Stimulated activated memory B cell treated with anti-CD40 and anti-IgM and Interleukin-4, amounts not matched to agents 10 μg/mL and 1 μg/mL and 100 μg/mL, for 72 hours (primary cell): Measurements from ENCODE around the gene FTSJ3.

Experiments used
- ATAC-seq: fragments of 150-1000 bp; cut with Tn5 transposase; 2 replicates; pipeline ENCODE4 v1.10.0; 2021
- H3K27ac Mint-ChIP-seq: one replicate; pipeline ENCODE4 v1.8.0; 2022; ENCODE audit warnings: mild to moderate bottlenecking, mixed read lengths
- H3K27me3 Mint-ChIP-seq: one replicate; pipeline ENCODE4 v1.8.0; 2022; ENCODE audit warnings: mixed read lengths
- H3K36me3 Mint-ChIP-seq: one replicate; pipeline ENCODE4 v1.8.0; 2022; ENCODE audit warnings: mixed read lengths
- H3K4me1 Mint-ChIP-seq: one replicate; pipeline ENCODE4 v1.8.0; 2022; ENCODE audit warnings: mixed read lengths
- H3K4me3 Mint-ChIP-seq: one replicate; pipeline ENCODE4 v1.8.0; 2022; ENCODE audit warnings: mild to moderate bottlenecking, moderate library complexity, mixed read lengths
- H3K9me3 Mint-ChIP-seq: one replicate; pipeline ENCODE4 v1.8.0; 2022; ENCODE audit warnings: mixed read lengths

FTSJ3 gene

DNA sequence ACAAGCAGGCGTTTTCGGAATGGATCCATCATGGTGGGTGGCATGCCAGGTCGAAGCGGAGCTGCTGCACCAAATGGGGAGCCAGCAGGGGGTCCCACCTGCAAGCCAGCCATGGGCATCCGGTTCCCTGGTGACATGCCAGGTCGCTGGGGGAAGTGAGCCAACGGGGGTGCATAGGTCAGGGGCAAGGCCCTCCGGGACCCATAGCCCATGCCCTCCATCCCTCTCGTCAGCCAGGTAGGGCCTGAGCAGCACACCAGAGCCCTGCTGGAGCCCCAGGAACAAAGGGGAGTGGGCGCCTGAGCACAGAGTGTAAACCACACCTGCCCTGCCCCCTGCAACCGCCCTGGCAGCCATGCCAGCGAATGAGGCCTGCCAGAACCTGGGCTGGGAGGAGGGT is 10.0 kb upstream of the FTSJ3 start:
- Mint-ChIP-seq H3K36me3 (peaks cover 38% of the 10 kb centered on the region), H3K9me3 (no peaks in the 10 kb centered on the region), H3K27ac (peak overlapping the region; percentile 56)

DNA sequence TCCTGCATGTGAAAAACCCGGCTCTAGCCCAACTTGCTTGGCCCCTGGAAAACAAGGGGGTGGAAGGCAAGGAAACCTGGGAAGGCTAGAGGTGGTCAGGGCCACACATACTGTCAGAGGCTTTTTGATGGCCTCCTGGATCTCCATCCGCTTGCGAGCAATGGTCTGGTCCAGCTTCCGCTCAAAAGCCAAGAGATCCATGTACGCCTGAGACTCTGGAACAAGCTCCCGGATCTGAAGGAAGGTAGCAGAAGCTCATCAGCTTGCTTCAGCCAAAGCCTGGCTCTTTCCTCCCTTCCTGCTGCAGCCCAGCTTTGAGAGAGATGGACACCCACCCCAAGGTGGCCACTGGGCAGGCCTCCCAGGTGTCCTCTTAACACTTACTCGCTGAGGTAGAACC is 9.3 kb upstream of the FTSJ3 start:
- peaks cover 45% of the 10 kb centered on the region for H3K36me3 Mint-ChIP-seq
- no peaks in the 10 kb centered on the region for H3K27me3 Mint-ChIP-seq
- H3K4me3 Mint-ChIP-seq = no peak overlapping the region
- no peaks in the 10 kb centered on the region for H3K9me3 Mint-ChIP-seq
- no peak for ATAC-seq
- peak overlapping the region; percentile 56 for H3K27ac Mint-ChIP-seq
- H3K4me1 Mint-ChIP-seq = peaks cover 67% of the 10 kb centered on the region

More for the DNA sequence above, 10.0 kb upstream of the FTSJ3 start:
- Mint-ChIP-seq H3K4me1 (peaks cover 70% of the 10 kb centered on the region), H3K4me3 (no peak overlapping the region), H3K27me3 (no peaks in the 10 kb centered on the region)
- no peak for ATAC-seq

- Mint-ChIP-seq H3K4me1 (peaks cover 66% of the 10 kb centered on the region), H3K9me3 (no peaks in the 10 kb centered on the region), H3K36me3 (peaks cover 55% of the 10 kb centered on the region), H3K27me3 (no peaks in the 10 kb centered on the region), H3K4me3 (no peak overlapping the region), H3K27ac (peak overlapping the region; percentile 67)
- no peak for ATAC-seq
Measured at GRCh38 chr17:63835167-63835720, 7.8 kb upstream of the FTSJ3 start.

GRCh38 chr17:63834431-63835166 is 7.1 kb upstream of the FTSJ3 start:
- Mint-ChIP-seq H3K9me3 (no peaks in the 10 kb centered on the region), H3K27ac (peak overlapping the region; percentile 67), H3K36me3 (peaks cover 62% of the 10 kb centered on the region), H3K4me1 (peaks cover 69% of the 10 kb centered on the region), H3K27me3 (no peaks in the 10 kb centered on the region), H3K4me3 (no peak overlapping the region)
- peak; percentile 77 for ATAC-seq

GRCh38 chr17:63833741-63834373 is 6.4 kb upstream of the FTSJ3 start:
- peaks cover 64% of the 10 kb centered on the region for H3K36me3 Mint-ChIP-seq
- no peak overlapping the region for H3K4me3 Mint-ChIP-seq
- H3K27ac Mint-ChIP-seq = peak overlapping the region; percentile 67
- H3K27me3 Mint-ChIP-seq = no peaks in the 10 kb centered on the region
- no peaks in the 10 kb centered on the region for H3K9me3 Mint-ChIP-seq
- no peak for ATAC-seq
- peaks cover 65% of the 10 kb centered on the region for H3K4me1 Mint-ChIP-seq

- Mint-ChIP-seq H3K4me1 (peaks cover 63% of the 10 kb centered on the region), H3K27ac (peak overlapping the region; percentile 67), H3K4me3 (no peak overlapping the region), H3K9me3 (no peaks in the 10 kb centered on the region), H3K36me3 (peaks cover 64% of the 10 kb centered on the region), H3K27me3 (no peaks in the 10 kb centered on the region)
- ATAC-seq = no peak
Measured at GRCh38 chr17:63833026-63833740, 5.7 kb upstream of the FTSJ3 start.

DNA sequence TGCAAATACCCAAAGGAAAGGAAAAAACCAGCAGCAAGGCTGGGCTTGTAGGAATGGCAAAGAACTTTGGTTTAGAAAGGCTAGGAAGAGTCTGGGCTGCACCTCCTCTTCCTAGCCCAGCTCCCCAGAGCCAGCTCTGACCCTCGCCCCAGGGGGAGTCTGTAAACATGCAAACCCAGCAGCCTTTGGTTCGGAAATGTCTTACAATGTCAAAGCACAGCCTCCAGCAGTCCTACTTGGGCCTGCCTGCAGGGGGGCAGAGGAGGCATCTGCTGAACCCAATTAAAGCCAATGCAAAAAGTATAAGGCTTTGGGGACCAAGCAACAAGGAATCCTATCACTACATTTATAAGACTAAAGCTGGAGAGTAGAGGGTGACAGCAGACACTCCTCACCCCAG is 5.0 kb upstream of the FTSJ3 start:
- Mint-ChIP-seq H3K4me1 (peaks cover 63% of the 10 kb centered on the region), H3K9me3 (no peaks in the 10 kb centered on the region), H3K27me3 (no peaks in the 10 kb centered on the region), H3K27ac (peak overlapping the region; percentile 9), H3K36me3 (peaks cover 64% of the 10 kb centered on the region), H3K4me3 (no peak overlapping the region)
- ATAC-seq = no peak

DNA sequence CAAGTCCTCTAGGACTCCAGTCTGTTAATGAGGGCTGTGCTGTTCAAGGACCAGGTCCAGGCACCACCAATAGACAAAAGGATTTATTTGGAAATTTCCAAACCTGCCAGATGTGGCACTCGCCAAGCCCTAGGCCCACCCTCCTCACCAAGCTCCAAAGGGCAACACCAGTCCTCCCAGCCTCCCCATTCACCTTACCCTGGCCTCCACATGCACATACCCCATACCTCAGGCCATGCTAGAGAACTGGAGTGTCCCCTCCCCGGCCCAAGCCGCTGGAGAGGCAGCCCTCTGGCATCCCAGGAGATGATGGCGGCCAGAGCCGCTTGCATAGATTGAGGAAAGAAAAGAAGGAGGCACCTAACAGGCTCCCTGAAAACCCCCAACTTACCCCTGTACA is 4.6 kb upstream of the FTSJ3 start:
- peaks cover 59% of the 10 kb centered on the region for H3K4me1 Mint-ChIP-seq
- H3K36me3 Mint-ChIP-seq = peaks cover 60% of the 10 kb centered on the region

GRCh38 chr17:63831505-63831904 is 4.0 kb upstream of the FTSJ3 start:
- Mint-ChIP-seq H3K36me3 (peaks cover 55% of the 10 kb centered on the region), H3K9me3 (no peaks in the 10 kb centered on the region), H3K27ac (no peak overlapping the region), H3K4me3 (no peak overlapping the region), H3K4me1 (peaks cover 58% of the 10 kb centered on the region), H3K27me3 (no peaks in the 10 kb centered on the region)
- ATAC-seq = no peak

More for the DNA sequence above, 4.6 kb upstream of the FTSJ3 start:
- peak overlapping the region; percentile 9 for H3K27ac Mint-ChIP-seq
- no peak for ATAC-seq
- H3K27me3 Mint-ChIP-seq = no peaks in the 10 kb centered on the region
- H3K9me3 Mint-ChIP-seq = no peaks in the 10 kb centered on the region
- no peak overlapping the region for H3K4me3 Mint-ChIP-seq

- H3K27ac Mint-ChIP-seq = peak overlapping the region; percentile 11
- no peak overlapping the region for H3K4me3 Mint-ChIP-seq
- peaks cover 62% of the 10 kb centered on the region for H3K4me1 Mint-ChIP-seq
- H3K9me3 Mint-ChIP-seq = no peaks in the 10 kb centered on the region
- H3K27me3 Mint-ChIP-seq = no peaks in the 10 kb centered on the region
- H3K36me3 Mint-ChIP-seq = peaks cover 55% of the 10 kb centered on the region
- ATAC-seq = no peak
Measured at GRCh38 chr17:63830904-63831491, 3.5 kb upstream of the FTSJ3 start.

DNA sequence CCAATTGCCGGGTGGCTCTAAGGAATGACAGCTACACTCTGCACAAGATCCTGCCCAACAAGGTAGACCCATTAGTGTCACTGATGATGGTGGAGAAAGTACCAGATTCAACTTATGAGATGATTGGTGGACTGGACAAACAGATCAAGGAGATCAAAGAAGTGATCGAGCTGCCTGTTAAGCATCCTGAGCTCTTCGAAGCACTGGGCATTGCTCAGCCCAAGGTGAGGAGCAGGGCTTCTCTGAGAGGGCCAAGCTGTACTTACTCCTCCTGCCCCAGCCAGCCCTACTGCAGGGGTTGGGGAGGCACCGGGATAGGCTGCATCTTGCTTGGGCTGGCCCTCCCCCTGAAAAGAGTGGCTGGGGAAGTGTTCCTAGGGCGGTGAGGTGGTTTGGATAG is 2.8 kb upstream of the FTSJ3 start:
- Mint-ChIP-seq H3K36me3 (peaks cover 48% of the 10 kb centered on the region), H3K27me3 (no peaks in the 10 kb centered on the region), H3K4me1 (peaks cover 61% of the 10 kb centered on the region), H3K4me3 (no peak overlapping the region), H3K9me3 (no peaks in the 10 kb centered on the region), H3K27ac (peak overlapping the region; percentile 12)
- no peak for ATAC-seq

DNA sequence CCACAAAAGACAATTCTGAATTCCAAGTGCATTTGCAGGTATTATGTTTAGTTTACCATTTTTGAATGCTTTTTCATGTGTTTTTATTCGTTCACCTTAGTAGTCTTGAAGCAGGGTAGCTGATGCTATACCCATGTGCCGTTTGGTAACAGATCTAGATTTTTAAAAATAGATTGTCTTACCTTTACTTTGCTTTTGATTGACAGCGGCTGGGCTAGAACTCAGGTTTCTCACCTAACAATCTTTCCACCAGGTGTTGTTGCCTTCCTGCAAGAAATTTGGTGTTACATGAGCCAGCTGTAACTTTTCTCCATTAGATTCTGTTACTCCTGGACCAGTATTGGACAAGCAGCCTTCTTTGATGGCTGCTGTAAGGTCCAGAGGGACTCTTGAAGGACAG is 1.5 kb upstream of the FTSJ3 start:
- ATAC-seq = no peak
- H3K27ac Mint-ChIP-seq = peak overlapping the region; percentile 12
- H3K27me3 Mint-ChIP-seq = no peaks in the 10 kb centered on the region
- no peaks in the 10 kb centered on the region for H3K9me3 Mint-ChIP-seq
- H3K4me1 Mint-ChIP-seq = peaks cover 59% of the 10 kb centered on the region
- H3K36me3 Mint-ChIP-seq = peaks cover 45% of the 10 kb centered on the region
- no peak overlapping the region for H3K4me3 Mint-ChIP-seq

- no peaks in the 10 kb centered on the region for H3K27me3 Mint-ChIP-seq
- no peaks in the 10 kb centered on the region for H3K9me3 Mint-ChIP-seq
- peak overlapping the region; percentile 91 for H3K4me3 Mint-ChIP-seq
- H3K36me3 Mint-ChIP-seq = peaks cover 44% of the 10 kb centered on the region
- H3K27ac Mint-ChIP-seq = peak overlapping the region; percentile 97
- no peak for ATAC-seq
- H3K4me1 Mint-ChIP-seq = peaks cover 60% of the 10 kb centered on the region
Measured at GRCh38 chr17:63827801-63828221, 348 bp upstream of the FTSJ3 start.

- Mint-ChIP-seq H3K27me3 (no peaks in the 10 kb centered on the region), H3K4me1 (peaks cover 69% of the 10 kb centered on the region), H3K36me3 (peaks cover 44% of the 10 kb centered on the region), H3K9me3 (no peaks in the 10 kb centered on the region), H3K4me3 (peak overlapping the region; percentile 91), H3K27ac (peak overlapping the region; percentile 97)
- no peak for ATAC-seq
Measured at GRCh38 chr17:63826468-63827001, 928 bp downstream of the FTSJ3 start.

- peak overlapping the region; percentile 41 for H3K27ac Mint-ChIP-seq
- H3K9me3 Mint-ChIP-seq = no peaks in the 10 kb centered on the region
- H3K4me1 Mint-ChIP-seq = peaks cover 65% of the 10 kb centered on the region
- no peaks in the 10 kb centered on the region for H3K27me3 Mint-ChIP-seq
- no peak for ATAC-seq
- no peak overlapping the region for H3K4me3 Mint-ChIP-seq
- peaks cover 48% of the 10 kb centered on the region for H3K36me3 Mint-ChIP-seq
Measured at GRCh38 chr17:63824362-63824761, 3.1 kb downstream of the FTSJ3 start.
